ENCODE measurements around the gene NUDT13.

DNA sequence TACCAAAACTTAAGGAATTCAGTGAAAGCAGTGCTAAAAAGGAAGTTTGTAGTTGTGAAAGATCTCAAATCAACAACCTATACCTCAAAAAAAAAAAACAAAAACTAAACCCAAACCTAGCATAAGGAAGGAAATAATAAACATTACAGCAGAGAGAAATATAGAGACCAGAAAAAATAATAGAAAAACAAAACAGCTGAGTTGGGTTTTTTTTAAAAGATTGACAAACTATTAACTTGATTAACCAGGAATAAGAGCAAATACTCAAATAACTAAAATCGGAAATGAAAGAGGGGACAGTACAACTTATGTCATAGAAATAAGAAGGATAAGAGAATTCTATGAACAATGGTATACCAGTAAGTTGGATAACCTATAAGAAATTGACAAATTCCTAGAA, 50.8 kb downstream of the NUDT13 start:
- TF ChIP-seq EP300 (conservative IDR thresholded peaks at IDR 0.05; ENCODE audit: poor library complexity, severe bottlenecking) (no peak), SMC3 (conservative IDR thresholded peaks at IDR 0.05; ENCODE audit: poor library complexity) (no peak), RAD21 (conservative IDR thresholded peaks at IDR 0.05) (no peak), POLR2AphosphoS5 (IDR thresholded peaks at IDR 0.05) (no peak), EZH2 (IDR thresholded peaks at IDR 0.05; ENCODE audit: borderline replicate concordance, insufficient read depth, low read length, poor library complexity, severe bottlenecking) (no peak), TAF1 (IDR thresholded peaks at IDR 0.05; ENCODE audit: low read depth) (no peak), MXI1 (conservative IDR thresholded peaks at IDR 0.05; ENCODE audit: poor library complexity, severe bottlenecking) (no peak)
- TF ChIP-seq, protein P1, sequence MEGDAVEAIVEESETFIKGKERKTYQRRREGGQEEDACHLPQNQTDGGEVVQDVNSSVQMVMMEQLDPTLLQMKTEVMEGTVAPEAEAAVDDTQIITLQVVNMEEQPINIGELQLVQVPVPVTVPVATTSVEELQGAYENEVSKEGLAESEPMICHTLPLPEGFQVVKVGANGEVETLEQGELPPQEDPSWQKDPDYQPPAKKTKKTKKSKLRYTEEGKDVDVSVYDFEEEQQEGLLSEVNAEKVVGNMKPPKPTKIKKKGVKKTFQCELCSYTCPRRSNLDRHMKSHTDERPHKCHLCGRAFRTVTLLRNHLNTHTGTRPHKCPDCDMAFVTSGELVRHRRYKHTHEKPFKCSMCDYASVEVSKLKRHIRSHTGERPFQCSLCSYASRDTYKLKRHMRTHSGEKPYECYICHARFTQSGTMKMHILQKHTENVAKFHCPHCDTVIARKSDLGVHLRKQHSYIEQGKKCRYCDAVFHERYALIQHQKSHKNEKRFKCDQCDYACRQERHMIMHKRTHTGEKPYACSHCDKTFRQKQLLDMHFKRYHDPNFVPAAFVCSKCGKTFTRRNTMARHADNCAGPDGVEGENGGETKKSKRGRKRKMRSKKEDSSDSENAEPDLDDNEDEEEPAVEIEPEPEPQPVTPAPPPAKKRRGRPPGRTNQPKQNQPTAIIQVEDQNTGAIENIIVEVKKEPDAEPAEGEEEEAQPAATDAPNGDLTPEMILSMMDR (IDR thresholded peaks at IDR 0.05; ENCODE audit: poor library complexity, severe bottlenecking): no peak

Measured in neural cell (in vitro differentiated cells).